GM18951 (cell line): Measurements from ENCODE around the gene JPH2.

Experiments
- POLR2A ChIP-seq: IDR thresholded peaks from 4 replicates; pipeline ENCODE4 v1.6.1; 2011; ENCODE audit warnings: mild to moderate bottlenecking; ENCODE audit not compliant: insufficient read length, insufficient read depth; ENCODE audit errors: extremely low read depth
- in situ Hi-C: fragments of 300-500 bp; cut with MboI; formaldehyde crosslinking; loops from one replicate; pipeline ENCODE4 v1.12.0; 2022; ENCODE audit warnings: low sequenced_read_pairs, mixed read lengths, inconsistent platforms; ENCODE audit not compliant: unreplicated experiment

Gene JPH2

GRCh38 chr20:44125332-44126127 is 61.5 kb downstream of the JPH2 start:
- no peak for TF ChIP-seq POLR2A
- in situ Hi-C loops = no loop called here

DNA sequence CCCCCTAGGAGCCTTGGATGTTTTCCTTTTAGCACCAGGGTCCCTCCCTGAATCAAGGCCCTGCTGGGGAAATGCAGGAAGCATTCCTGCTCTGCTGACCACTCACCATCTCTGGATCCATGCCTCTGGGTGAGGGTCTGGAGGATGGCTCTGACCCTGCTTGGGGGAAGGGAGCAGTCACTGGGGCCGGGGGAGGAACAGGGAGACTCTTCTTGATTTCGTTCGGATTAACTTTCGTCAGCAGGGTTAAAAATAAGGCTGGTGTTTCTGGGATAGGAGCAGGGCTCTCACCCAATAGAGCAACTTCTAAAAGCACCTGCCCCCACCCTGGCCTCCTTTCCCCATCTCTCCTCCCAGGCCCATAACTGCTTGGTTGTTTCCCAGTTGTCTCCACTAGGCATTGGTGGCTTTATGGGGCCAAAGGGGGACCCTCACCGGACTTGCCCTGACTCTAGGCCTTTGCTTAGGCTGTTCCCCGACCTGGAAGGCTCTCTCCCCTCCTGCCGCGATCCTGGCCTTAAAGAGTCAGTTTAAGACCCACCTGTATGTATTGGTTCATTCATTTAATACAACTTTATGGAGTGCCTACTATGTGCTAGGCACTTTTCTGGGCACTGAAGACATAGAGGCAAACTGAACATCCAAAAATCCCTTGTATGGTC is 63.0 kb downstream of the JPH2 start:
- in situ Hi-C loops = no loop called here
- TF ChIP-seq POLR2A = no peak

DNA sequence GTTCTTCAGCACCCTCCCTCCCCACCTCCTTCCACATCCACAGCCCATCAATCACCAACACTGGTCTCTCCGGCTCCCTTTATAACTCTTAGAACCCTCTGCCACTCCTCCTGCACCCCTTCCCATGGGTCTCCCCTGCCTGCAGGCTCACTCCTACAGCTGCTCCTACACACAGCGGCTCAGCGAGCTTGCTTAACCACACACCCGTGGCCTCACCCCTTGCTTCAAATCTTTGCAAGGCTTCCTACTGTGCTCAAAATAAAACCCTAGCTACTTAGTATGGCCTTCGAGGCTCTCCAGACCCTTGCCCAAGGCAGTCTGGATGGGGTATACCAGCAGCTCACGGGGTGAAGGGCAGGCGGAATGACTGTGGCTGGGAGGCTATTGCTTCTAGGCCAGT is 63.7 kb downstream of the JPH2 start:
- in situ Hi-C loops = no loop called here
- TF ChIP-seq POLR2A = no peak

DNA sequence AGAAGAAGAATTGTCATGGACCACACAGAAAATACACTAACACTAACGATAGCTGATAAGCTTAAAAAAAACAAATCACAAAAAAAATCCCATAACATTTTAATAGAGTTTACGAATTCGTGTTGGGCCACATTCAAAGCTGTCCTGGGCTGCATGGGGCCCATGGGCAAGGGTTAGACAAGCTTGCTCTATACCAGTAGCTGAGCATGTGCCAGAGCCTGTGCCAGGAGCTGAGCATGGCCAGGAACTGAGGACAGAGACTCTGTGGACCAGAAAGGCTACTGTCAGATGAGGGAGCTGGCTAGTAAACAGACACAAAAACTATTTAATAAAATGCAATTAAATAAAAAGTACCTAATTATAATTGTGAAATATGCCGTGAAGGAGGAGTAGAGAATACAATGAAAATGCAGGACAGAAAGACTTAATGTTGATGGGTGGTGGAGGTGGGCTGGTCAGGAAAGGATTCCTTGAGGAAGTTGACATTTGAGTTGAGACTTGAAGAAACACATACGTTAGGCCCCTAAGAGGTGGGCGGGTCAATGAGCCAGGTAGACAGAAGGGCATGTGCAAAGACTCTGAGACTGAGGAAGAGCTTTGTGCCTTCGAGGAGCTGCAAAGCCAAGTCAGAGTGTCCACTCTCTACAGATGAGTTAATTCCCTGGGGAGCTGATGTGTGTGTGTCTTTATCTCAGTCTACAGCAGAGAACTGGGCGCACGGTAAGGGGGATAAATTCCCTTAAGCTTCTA is 66.1 kb downstream of the JPH2 start:
- in situ Hi-C loops = no loop called here
- TF ChIP-seq POLR2A = no peak

GRCh38 chr20:44118185-44119033 is 68.6 kb downstream of the JPH2 start:
- no peak for TF ChIP-seq POLR2A
- in situ Hi-C loops = no loop called here

GRCh38 chr20:44117296-44118184 is 69.4 kb downstream of the JPH2 start:
- no peak for TF ChIP-seq POLR2A
- in situ Hi-C loops = no loop called here

GRCh38 chr20:44115762-44116644 is 71.0 kb downstream of the JPH2 start:
- TF ChIP-seq POLR2A = no peak
- in situ Hi-C loops = no loop called here

- in situ Hi-C loops = no loop called here
- TF ChIP-seq POLR2A = no peak
These were observed 71.8 kb downstream of the JPH2 start for GRCh38 chr20:44115181-44115580.

GRCh38 chr20:44113618-44114376 is 73.2 kb downstream of the JPH2 start:
- in situ Hi-C loops = loop anchor here (5.0 kb wide), 1 partner anchor 74 kb away; the partner anchor contains the start of gene JPH2

GRCh38 chr20:44112889-44113617 is 73.9 kb downstream of the JPH2 start:
- in situ Hi-C loops = loop anchor here (5.0 kb wide), 1 partner anchor 74 kb away; the partner anchor contains the start of gene JPH2
- TF ChIP-seq POLR2A = no peak

More at GRCh38 chr20:44113618-44114376, 73.2 kb downstream of the JPH2 start:
- no peak for TF ChIP-seq POLR2A
